GM12878 (cell line): ENCODE measurements around the gene ADGRD1. TPM values are rescaled to one million over a fixed set of nuclear protein-coding genes. Genes with fewer than 3 reads are reported as not detected.

Source experiments
- ATAC-seq: fragments of 200-7000 bp; cut with Tn5 transposase; 3 replicates; pipeline ENCODE4 v1.9.1; 2020; ENCODE audit warnings: mild to moderate bottlenecking, moderate library complexity
- BruUV-seq: library from RNA; stranded (reverse); fragments of 400-500 nt; replicated peaks from 2 replicates; lab custom pipeline; 2021; lab: Mats Ljungman, UMichigan
- CTCF ChIA-PET: fragments of 300-600 bp; sonication (Branson Sonifier 250); formaldehyde crosslinking; extraction: SDS; loops from one replicate; lab custom pipeline; 2021; ENCODE audit warnings: inconsistent platforms; lab: Yijun Ruan, JAX
- POLR2A ChIA-PET: fragments of 350-600 bp; formaldehyde crosslinking; extraction: SDS; loops from one replicate; lab custom pipeline; 2021; ENCODE audit warnings: inconsistent platforms; lab: Charles Lee
- RAD21 ChIA-PET: fragments of 300-600 bp; sonication (Branson Sonifier 250); formaldehyde crosslinking; loops from one replicate; lab custom pipeline; 2023; ENCODE audit warnings: antibody characterized with exemption; ENCODE audit not compliant: unreplicated experiment; lab: Charles Lee
- SMC1A ChIA-PET: fragments of 300-600 bp; sonication (Branson Sonifier 250); formaldehyde crosslinking; loops from one replicate; lab custom pipeline; 2023; ENCODE audit not compliant: unreplicated experiment, uncharacterized antibody; lab: Charles Lee
- DNase-seq: peaks from one replicate; pipeline ENCODE4 v3.0.0-alpha.2; 2011; ENCODE audit warnings: low read depth, low spot score
- FAIRE-seq: peaks from 3 replicates; lab custom pipeline; 2011; peaks lifted over from hg19 to GRCh38; lab: Jason Lieb, UNC
- H2AFZ ChIP-seq: 2 replicates; pipeline ENCODE4 v1.6.0; 2011; ENCODE audit warnings: low read depth, low read length, control low read depth; ENCODE audit not compliant: control insufficient read depth
- H3K27ac ChIP-seq: 2 replicates; pipeline ENCODE4 v1.5.1; 2011; ENCODE audit warnings: control low read depth; ENCODE audit not compliant: control insufficient read depth, insufficient read depth
- H3K27me3 ChIP-seq, 2 experiments: replicated peaks in 1 of 2; 2 replicates each; pipeline versions ENCODE4 v1.6.0 to v1.6.1; 2011; ENCODE audit warnings: low read length in 1 of 2; ENCODE audit not compliant: control insufficient read depth in 2 of 2, insufficient read depth in 2 of 2
- H3K36me3 ChIP-seq, 2 experiments: 2 replicates each; pipeline ENCODE4 v1.5.1; 2011; ENCODE audit warnings: low read length in 1 of 2; ENCODE audit not compliant: control insufficient read depth in 2 of 2, insufficient read depth in 2 of 2
- H3K4me1 ChIP-seq: 2 replicates; pipeline ENCODE4 v1.6.1; 2011; ENCODE audit warnings: mild to moderate bottlenecking, low read length, moderate library complexity, mixed read lengths; ENCODE audit not compliant: control insufficient read depth, insufficient read depth
- H3K4me2 ChIP-seq: 2 replicates; pipeline ENCODE4 v1.6.0; 2011; ENCODE audit warnings: control low read depth; ENCODE audit not compliant: control insufficient read depth, insufficient read depth
- H3K4me3 ChIP-seq: fragments of 200-600 bp; sonication (generic); 2 replicates; pipeline ENCODE4 v1.5.1; 2016
- H3K79me2 ChIP-seq: 2 replicates; pipeline ENCODE4 v1.6.0; 2011; ENCODE audit warnings: low read length; ENCODE audit not compliant: control insufficient read depth, insufficient read depth
- H3K9ac ChIP-seq: 2 replicates; pipeline ENCODE4 v1.8.0; 2011; ENCODE audit warnings: low read length, control low read depth, mixed read lengths; ENCODE audit not compliant: control insufficient read depth, insufficient read depth
- H3K9me3 ChIP-seq: replicated peaks from 3 replicates; pipeline ENCODE4 v1.5.1; 2011; ENCODE audit warnings: mild to moderate bottlenecking, low read length; ENCODE audit not compliant: control insufficient read depth, insufficient read depth
- H4K20me1 ChIP-seq: 2 replicates; pipeline ENCODE4 v1.6.0; 2011; ENCODE audit not compliant: control insufficient read depth, insufficient read depth
- BCLAF1 ChIP-seq: fragments of 450-650 bp; IDR thresholded peaks from 2 replicates; pipeline ENCODE4 v1.6.1; 2017; ENCODE audit warnings: antibody characterized with exemption, mild to moderate bottlenecking, moderate library complexity
- CHD1 ChIP-seq: IDR thresholded peaks from 2 replicates; pipeline ENCODE4 v1.6.1; 2012; ENCODE audit warnings: low read depth, low read length, improper control_type of control experiment
- CHD2 ChIP-seq: IDR thresholded peaks from 2 replicates; pipeline ENCODE4 v1.6.1; 2011; ENCODE audit warnings: low read depth, low read length, improper control_type of control experiment, borderline replicate concordance
- E2F4 ChIP-seq: IDR thresholded peaks from 2 replicates; pipeline ENCODE4 v1.6.1; 2012; ENCODE audit warnings: low read depth, low read length, improper control_type of control experiment
- FOXM1 ChIP-seq: IDR thresholded peaks from 2 replicates; pipeline ENCODE4 v1.6.1; 2012; ENCODE audit warnings: low read depth, mild to moderate bottlenecking, inconsistent platforms, low read length, moderate library complexity
- HCFC1 ChIP-seq: fragments of 150-350 bp; IDR thresholded peaks from 2 replicates; pipeline ENCODE4 v1.6.1; 2014; ENCODE audit warnings: low read length
- IKZF1 ChIP-seq: fragments of 450-650 bp; conservative IDR thresholded peaks from 2 replicates; pipeline ENCODE4 v1.6.1; 2017; ENCODE audit warnings: antibody characterized with exemption, mild to moderate bottlenecking
- IRF5 ChIP-seq: fragments of 450-650 bp; IDR thresholded peaks from 2 replicates; pipeline ENCODE4 v1.6.1; 2017; ENCODE audit warnings: borderline replicate concordance
- MEF2A ChIP-seq: IDR thresholded peaks from 2 replicates; pipeline ENCODE4 v1.6.1; 2011; ENCODE audit warnings: low read depth, mild to moderate bottlenecking, low read length, moderate library complexity; ENCODE audit not compliant: insufficient read depth
- NFIC ChIP-seq: IDR thresholded peaks from 2 replicates; pipeline ENCODE4 v1.6.1; 2012; ENCODE audit warnings: low read depth, mild to moderate bottlenecking, inconsistent platforms, low read length, moderate library complexity
- PAX5 ChIP-seq: IDR thresholded peaks from 2 replicates; pipeline ENCODE4 v1.6.1; 2011; ENCODE audit warnings: low read depth, low read length, borderline replicate concordance
- SRF ChIP-seq, 2 experiments: IDR thresholded peaks; 2 replicates each; pipeline ENCODE4 v1.6.1; 2011; ENCODE audit warnings: low read depth in 2 of 2, low read length in 2 of 2, mild to moderate bottlenecking in 1 of 2, moderate library complexity in 1 of 2
- STAT3 ChIP-seq: IDR thresholded peaks from 2 replicates; pipeline ENCODE4 v1.6.1; 2011; ENCODE audit warnings: low read depth, low read length, improper control_type of control experiment
- TAF1 ChIP-seq: IDR thresholded peaks from 2 replicates; pipeline ENCODE4 v1.6.1; 2011; ENCODE audit warnings: mild to moderate bottlenecking, low read depth, low read length, borderline replicate concordance
- WRNIP1 ChIP-seq: IDR thresholded peaks from 2 replicates; pipeline ENCODE4 v1.6.1; 2011; ENCODE audit warnings: low read depth, low read length, improper control_type of control experiment, borderline replicate concordance
- WGBS: methylation state at CpG from one replicate; pipeline ENCODE4 v1.1.6; 2016; ENCODE audit warnings: low lambda C conversion rate; ENCODE audit not compliant: insufficient replicate concordance, insufficient coverage; ENCODE audit errors: missing lambda C conversion rate; 5-methylcytosine and 5-hydroxymethylcytosine counted together
- in situ Hi-C: fragments of 300-500 bp; cut with MboI; formaldehyde crosslinking; loops from 9 replicates; pipeline ENCODE4 v1.14.3; 2018; ENCODE audit warnings: mixed read lengths
- intact Hi-C: fragments of 100-400 bp; cut with micrococcal nuclease; formaldehyde crosslinking; loops from one replicate; pipeline ENCODE4 v1.14.2; 2022; ENCODE audit not compliant: unreplicated experiment
- polyA plus RNA-seq, 11 experiments: library from polyadenylated mRNA; depleted of rRNA in 4 of 11; unstranded in 6 of 11; stranded (reverse) in 5 of 11; fragments of >200 nt; fragmentation: Nextera tagmentation in 4 of 11; fragmentation: Illumina TruSeq in 1 of 11; extraction: Ambion mirVana in 4 of 11; extraction: Trizol in 1 of 11; gene quantifications; 1 replicate in 1 of 11; 2 replicates in 10 of 11; pipeline versions ENCODE4 v1.2.1 to v1.2.3, GENCODE V29; 2011 to 2016; ENCODE audit warnings: inconsistent platforms in 2 of 11, missing spikeins in 2 of 11, low read depth in 1 of 11
- total RNA-seq, 4 experiments: library from RNA; depleted of rRNA in 3 of 4; stranded (reverse); fragments of >200 nt in 3 of 4; fragmentation: Illumina TruSeq in 1 of 4; extraction: Trizol in 1 of 4; gene quantifications; 2 replicates each; pipeline versions ENCODE4 v1.2.1 to v1.2.3, GENCODE V29; 2013 to 2021

ADGRD1 gene
- total and polyA plus RNA-seq, 10 of the 15 experiments (the other 5 are each of a cell fraction or from before 2014, with no cell fraction given), result 0.15 to 12.7 (median 1.2) TPM

- no peaks in the 10 kb centered on the region for H4K20me1 ChIP-seq
- no peaks in the 10 kb centered on the region for H3K36me3 ChIP-seq
- no peak overlapping the region for H3K27ac ChIP-seq
- no peak overlapping the region for H3K4me2 ChIP-seq
- peaks cover 0 to 1% of the 10 kb centered on the region in 2 experiments; a peak in 2 of 4 replicates for H3K27me3 ChIP-seq
- ATAC-seq (no peak), FAIRE-seq (no peak), DNase-seq (no peak)
- H3K4me1 ChIP-seq, result no peaks in the 10 kb centered on the region
- in situ Hi-C loops (no loop called here), intact Hi-C loops (no loop called here)
- no peak overlapping the region for H2AFZ ChIP-seq
- 73% methylated on average over 2 of the region's 2 CpGs for WGBS
- POLR2A ChIA-PET, result no interaction called here
- SMC1A ChIA-PET, result interaction anchor here (1.8 kb wide), 1 partner anchor 170 kb away, joined by 3 read pairs; no protein-coding TSS in a partner anchor
- BruUV-seq, result no TSS peak
- H3K9me3 ChIP-seq, result no peaks in the 10 kb centered on the region
- RAD21 ChIA-PET, result no interaction called here
- H3K79me2 ChIP-seq, result no peaks in the 10 kb centered on the region
- CTCF ChIA-PET, result no interaction called here
- H3K4me3 ChIP-seq, result no peak overlapping the region
- TF ChIP-seq PAX5 (no peak), CHD1 (no peak), IKZF1 (no peak), BCLAF1 (no peak), WRNIP1 (no peak), NFIC (no peak), E2F4 (no peak), FOXM1 (no peak), TAF1 (no peak), HCFC1 (no peak), IRF5 (no peak), CHD2 (no peak), STAT3 (no peak), MEF2A (no peak), SRF (IDR thresholded peaks at IDR 0.05; ENCODE audit: low read depth in 2 of 2, low read length in 2 of 2) (no peak)
- no peak overlapping the region for H3K9ac ChIP-seq
Observed at GRCh38 chr12:130934753-130935152, 19.0 kb upstream of the ADGRD1 start.
